GM18519 (cell line): ENCODE results near the gene CEP72.

Experiments used
- ATAC-seq: cut with Tn5 transposase; IDR thresholded peaks from one replicate; pipeline ENCODE4 v1.9.1; 2021; ENCODE audit warnings: mild to moderate bottlenecking, moderate library complexity; ENCODE audit not compliant: unreplicated experiment, low FRiP score

Gene CEP72

GRCh38 chr5:633501-633955, 21.4 kb downstream of the CEP72 start:
- ATAC-seq: no peak

- ATAC-seq: no peak
Measured at GRCh38 chr5:634191-634590, 22.1 kb downstream of the CEP72 start.

GRCh38 chr5:635306-636055, 23.3 kb downstream of the CEP72 start:
- no peak for ATAC-seq

- no peak for ATAC-seq
Measured at GRCh38 chr5:636951-637350, 24.8 kb downstream of the CEP72 start.

- ATAC-seq: no peak
Measured at GRCh38 chr5:637581-638450, 25.7 kb downstream of the CEP72 start.

GRCh38 chr5:638501-639252, 26.5 kb downstream of the CEP72 start:
- no peak for ATAC-seq

GRCh38 chr5:639253-639530, 27.1 kb downstream of the CEP72 start:
- no peak for ATAC-seq

GRCh38 chr5:639584-640213, 27.6 kb downstream of the CEP72 start:
- ATAC-seq: no peak

- no peak for ATAC-seq
Measured at GRCh38 chr5:640461-641330, 28.6 kb downstream of the CEP72 start.

GRCh38 chr5:641331-641765, 29.2 kb downstream of the CEP72 start:
- no peak for ATAC-seq

- ATAC-seq: no peak
Measured at GRCh38 chr5:642481-642880, 30.3 kb downstream of the CEP72 start.

- ATAC-seq: no peak
Measured at GRCh38 chr5:643351-643801, 31.2 kb downstream of the CEP72 start.

GRCh38 chr5:643811-644271, 31.7 kb downstream of the CEP72 start:
- ATAC-seq: no peak

- no peak for ATAC-seq
Measured at GRCh38 chr5:644509-644908, 32.4 kb downstream of the CEP72 start.

- ATAC-seq: no peak
Measured at GRCh38 chr5:644971-645370, 32.8 kb downstream of the CEP72 start.

GRCh38 chr5:645421-645820, 33.3 kb downstream of the CEP72 start:
- ATAC-seq: no peak

GRCh38 chr5:646396-647201, 34.5 kb downstream of the CEP72 start:
- no peak for ATAC-seq

- ATAC-seq: no peak
Measured at GRCh38 chr5:647311-647710, 35.2 kb downstream of the CEP72 start.

- no peak for ATAC-seq
Measured at GRCh38 chr5:647727-648126, 35.6 kb downstream of the CEP72 start.
